KG1 (cell line): ENCODE data around the gene HRK.
A peak's percentile ranks its signal among the peaks of the same experiment; 100 is the strongest.
"Not testable (repeated sequence)": the region's sequence is repeated elsewhere in the genome, so short reads cannot be mapped to it uniquely, and the experiment has no call there.

Experiments
- DNase-seq: peaks from one replicate; lab custom pipeline; 2025; lab: John Stamatoyannopoulos, UW

Gene HRK

GRCh38 chr12:116818948-116819832, 62.1 kb downstream of the HRK start:
- DNase-seq, result peak; percentile 63

- no peak for DNase-seq
Observed at GRCh38 chr12:116818341-116818856, 62.8 kb downstream of the HRK start.

DNA sequence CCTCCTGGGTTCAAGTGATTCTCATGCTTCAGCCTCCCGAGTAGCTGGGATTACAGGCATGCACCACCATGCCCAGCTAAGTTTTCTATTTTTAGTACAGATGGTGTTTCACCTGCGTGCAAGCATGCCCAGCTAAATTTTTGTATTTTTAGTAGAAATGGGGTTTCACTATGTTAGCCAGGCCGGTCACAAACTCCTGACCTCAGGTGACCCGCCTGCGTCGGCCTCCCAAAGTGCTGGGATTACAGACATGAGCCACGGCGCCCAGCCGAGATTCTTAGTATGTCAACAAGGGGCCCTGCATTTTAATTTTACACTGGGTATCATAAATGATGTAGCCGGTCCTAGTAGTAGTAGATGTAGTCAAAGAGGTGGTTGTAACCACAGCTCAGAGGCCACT, 66.5 kb downstream of the HRK start:
- not testable (repeated sequence) for DNase-seq

- no peak for DNase-seq
Observed at GRCh38 chr12:116813271-116814041, 67.8 kb downstream of the HRK start.

DNA sequence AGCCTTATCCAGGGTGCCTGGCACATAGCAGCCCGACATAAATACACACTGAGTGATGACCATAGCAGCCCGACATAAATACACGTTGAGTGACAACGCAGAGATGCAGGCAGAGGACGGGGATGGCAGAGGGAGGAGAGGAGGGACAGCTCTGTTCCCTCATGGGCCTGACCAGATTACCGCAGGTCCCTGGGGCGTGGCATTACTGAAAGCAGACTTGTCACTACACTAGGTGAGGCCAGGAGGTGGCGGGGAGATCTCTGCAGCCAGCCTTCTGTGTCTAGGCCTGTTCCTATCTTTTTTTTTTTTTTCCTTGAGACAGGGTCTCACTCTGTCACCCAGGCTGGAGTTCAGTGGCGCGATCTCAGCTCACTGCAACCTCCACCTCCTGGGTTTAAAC, 69.0 kb downstream of the HRK start:
- DNase-seq, result no peak

DNA sequence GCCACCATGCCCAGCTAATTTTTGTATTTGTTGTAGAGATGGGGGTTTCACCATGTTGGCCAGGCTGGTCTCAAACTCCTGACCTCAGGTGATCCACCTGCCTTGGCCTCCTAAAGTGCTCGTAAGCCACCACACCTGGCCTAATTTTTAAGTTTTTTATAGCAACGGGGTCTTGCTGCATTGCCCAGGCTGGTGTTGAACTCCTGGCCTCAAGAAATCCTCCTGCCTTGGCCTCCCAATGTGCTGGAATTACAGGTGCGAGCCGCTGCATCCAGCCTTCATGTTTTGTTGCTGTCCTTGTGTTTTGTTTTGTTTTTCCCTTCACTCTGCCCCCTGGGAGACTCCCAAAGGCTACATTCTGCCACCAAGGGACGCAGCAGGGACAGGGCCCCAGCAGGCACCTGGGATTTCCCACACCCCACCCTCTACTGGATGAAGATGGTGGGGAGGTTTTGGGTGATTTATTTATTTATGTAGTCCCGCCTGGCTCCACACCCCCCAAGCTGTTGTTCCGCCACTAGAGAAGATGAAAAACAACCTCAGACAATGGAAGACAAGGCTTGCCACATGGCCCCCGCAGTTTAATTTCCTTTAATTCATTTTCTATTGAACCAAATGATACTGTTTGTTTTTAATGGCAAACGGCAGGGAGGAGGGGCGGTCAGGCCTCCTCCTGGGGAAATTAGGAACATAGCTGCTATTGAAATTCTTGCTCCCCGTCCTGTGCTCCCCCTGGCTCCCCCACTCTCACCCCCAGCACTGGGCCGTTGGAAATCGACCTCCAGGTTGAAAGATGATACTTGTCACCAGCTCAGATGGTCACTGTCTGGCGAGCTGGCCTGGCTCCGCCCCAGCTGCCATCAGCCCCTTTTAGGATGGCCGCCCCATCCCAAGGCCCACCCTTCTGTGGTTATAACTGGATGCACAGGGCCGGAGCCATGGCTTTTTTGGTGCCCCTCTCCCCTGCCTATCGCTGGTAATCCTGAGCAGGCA, 72.8 kb downstream of the HRK start:
- no peak for DNase-seq

- DNase-seq, result no peak
Observed at GRCh38 chr12:116807546-116807945, 73.7 kb downstream of the HRK start.

DNA sequence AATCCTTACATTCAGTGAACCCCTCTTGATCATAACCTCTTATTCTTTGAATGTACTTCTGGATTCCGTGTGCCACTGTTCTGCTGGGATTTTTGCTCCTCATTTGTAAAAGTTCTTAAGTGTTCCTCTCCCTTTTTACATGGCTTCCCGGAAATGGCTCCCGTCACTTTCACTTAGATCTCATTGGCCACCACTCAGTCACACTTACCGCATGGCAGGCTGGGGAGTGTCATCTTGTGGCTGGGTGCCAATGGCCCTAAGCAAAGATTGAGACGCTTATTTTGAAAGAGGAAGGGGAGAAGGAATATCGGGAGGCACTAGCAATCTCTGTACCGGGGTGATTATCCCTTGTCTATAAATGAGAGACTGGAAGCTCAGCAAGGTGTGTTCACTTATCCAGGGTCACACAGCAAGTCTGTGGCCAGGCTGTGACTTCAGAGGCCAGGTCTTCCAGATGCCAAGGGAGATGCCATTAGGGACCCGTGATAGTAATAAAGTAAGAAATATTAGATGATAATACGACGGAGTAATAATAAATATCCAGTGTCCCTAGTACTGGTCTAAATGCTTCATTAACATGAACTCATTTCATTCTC, 74.3 kb downstream of the HRK start:
- no peak for DNase-seq
